Left hindlimb (tissue), 1 donor: ENCODE measurements around the gene TEAD1.

Source experiments
- DNase-seq: peaks from one replicate; pipeline ENCODE4 v3.0.0-alpha.2; 2018

The TEAD1 gene

GRCh38 chr11:12845163-12845562 is 170.9 kb downstream of the TEAD1 start:
- DNase-seq, result no peak

DNA sequence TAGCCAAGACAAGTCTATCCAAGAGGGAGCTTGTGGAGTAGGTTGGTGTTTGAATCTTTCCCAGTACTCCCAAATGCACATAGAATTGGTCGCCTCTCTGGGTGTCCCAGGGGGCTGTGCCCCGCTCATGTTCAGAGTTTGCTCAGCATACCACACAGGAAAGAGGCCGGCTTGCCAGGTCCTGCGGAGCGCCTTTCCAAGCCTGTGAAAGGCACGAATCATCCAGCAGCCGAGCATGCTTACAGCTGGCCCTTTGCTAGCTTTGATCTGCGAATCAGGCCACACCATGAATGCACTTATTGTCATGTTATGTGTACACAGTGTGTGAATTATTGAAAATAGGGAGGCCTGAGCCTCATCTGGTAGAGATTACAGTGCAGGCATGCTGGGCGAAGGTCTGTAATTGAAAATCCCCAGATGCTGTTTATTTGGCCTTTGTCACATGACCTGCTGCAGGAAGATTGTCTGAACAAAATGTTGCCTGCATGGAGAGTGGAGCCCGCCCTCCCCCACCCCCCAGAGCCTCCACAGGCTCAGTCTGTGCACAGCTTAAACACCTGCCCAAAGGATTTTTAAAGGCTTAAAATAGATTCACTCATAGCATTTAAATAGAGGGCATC is 171.6 kb downstream of the TEAD1 start:
- peak; percentile 53 for DNase-seq

DNA sequence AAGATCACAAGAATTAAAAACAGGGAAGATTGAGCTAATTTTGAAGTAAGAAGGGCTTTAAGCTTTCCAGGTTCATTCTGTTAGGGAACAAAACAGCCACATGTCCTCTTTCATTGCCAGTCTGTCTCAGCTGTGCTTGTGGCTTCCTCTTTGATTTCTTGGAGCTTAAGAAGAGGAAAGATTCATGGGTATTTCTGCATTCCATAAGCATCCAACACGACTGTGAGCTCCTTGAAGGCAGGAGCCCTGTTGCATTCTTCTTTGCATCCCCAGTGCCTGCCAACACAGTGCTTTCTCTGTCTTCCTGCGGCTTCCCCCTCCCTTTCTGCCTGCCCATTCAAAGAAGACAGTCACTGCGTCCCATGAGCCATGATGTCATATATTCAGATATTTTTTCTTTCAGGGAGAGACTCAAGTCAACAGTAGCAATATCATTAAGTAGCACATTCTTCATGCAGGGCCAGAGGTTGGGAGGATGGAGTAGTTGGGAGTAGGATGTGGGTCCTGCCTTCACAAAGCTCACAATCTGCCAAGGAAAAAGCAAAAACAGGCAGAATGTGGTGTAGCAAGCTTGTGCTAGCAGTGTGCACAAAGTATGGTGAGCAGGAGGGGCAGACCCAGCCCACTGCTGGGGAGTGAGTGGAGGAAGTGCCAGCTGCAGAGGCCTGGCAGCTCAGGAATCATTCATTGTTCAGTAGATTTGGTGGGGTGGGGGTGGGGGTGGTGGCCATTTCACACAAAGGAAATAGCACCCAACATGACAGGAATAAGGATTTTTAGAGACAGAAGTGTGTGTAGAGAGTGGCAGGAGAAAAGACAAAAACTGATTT is 172.8 kb downstream of the TEAD1 start:
- no peak for DNase-seq

GRCh38 chr11:12848413-12848812 is 174.2 kb downstream of the TEAD1 start:
- no peak for DNase-seq

- DNase-seq, result no peak
Measured at GRCh38 chr11:12853325-12853651, 179.1 kb downstream of the TEAD1 start.

GRCh38 chr11:12853652-12854296 is 179.6 kb downstream of the TEAD1 start:
- no peak for DNase-seq

- no peak for DNase-seq
Measured at GRCh38 chr11:12854297-12854661, 180.1 kb downstream of the TEAD1 start.

- no peak for DNase-seq
Measured at GRCh38 chr11:12854829-12855228, 180.6 kb downstream of the TEAD1 start.

- DNase-seq, result no peak
Measured at GRCh38 chr11:12856338-12856737, 182.1 kb downstream of the TEAD1 start.

DNA sequence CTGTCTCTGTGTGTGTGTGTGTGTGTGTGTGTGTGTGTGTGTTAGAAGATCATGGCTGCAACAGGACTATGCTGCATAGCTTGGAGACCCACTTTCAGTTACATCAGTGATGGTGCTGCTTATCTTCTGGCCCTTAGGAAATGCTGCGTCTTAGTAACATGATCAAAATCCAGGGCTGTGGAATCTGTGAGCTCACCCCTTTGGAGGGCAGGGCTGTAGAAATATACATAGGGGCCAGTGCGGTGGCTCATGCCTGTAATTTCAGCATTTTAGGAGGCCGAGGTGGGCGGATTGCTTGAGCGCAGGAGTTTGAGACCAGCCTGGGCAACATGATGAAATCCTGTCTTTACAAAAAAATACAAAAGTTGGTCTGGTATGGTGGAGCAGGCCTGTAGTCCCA is 183.4 kb downstream of the TEAD1 start:
- no peak for DNase-seq

GRCh38 chr11:12859872-12860657 is 185.8 kb downstream of the TEAD1 start:
- DNase-seq, result no peak

- DNase-seq, result no peak
Measured at GRCh38 chr11:12860827-12861226, 186.6 kb downstream of the TEAD1 start.

- peak; percentile 63 for DNase-seq
Measured at GRCh38 chr11:12862696-12863469, 188.7 kb downstream of the TEAD1 start.

- DNase-seq, result no peak
Measured at GRCh38 chr11:12863605-12864121, 189.4 kb downstream of the TEAD1 start.

GRCh38 chr11:12864316-12865156 is 190.3 kb downstream of the TEAD1 start:
- DNase-seq, result peak; percentile 63

GRCh38 chr11:12865863-12866595 is 191.8 kb downstream of the TEAD1 start:
- DNase-seq, result no peak

GRCh38 chr11:12867531-12867930 is 193.3 kb downstream of the TEAD1 start:
- DNase-seq, result no peak

DNA sequence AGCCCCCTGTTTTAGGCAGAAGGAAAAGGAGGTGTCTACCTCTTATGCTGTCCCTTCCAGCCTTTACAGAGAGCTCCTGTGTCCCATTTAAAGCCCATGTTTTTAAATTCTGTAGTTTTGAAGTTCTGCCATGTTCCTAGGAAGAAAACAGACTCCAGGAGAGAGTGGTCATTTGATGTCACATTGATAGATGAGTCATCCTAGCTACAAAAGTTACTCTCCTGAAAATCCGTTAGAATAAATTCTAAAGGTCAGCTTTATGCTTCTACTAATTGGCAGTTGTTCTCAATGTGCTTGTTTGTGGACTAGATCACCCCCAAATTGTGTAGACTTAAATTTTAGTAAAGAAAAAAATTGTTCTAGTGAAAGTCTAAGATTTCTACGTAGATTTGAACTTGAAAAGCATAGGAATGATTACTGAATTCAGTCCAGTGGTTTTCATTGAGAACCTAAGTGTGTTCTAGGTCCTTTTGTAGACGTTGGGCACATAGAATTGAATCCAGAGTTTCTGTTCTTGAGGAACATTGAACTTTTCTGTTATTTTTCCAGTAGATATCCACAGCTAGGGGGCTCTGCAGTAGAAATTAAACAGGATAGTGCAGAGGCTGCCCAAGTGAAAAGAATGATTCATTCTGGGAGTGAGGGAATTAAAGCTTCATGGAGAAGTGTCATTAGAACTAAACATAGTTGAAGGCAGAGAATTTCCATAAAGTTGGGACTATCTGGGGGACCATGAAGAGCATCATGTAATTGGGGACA is 194.3 kb downstream of the TEAD1 start:
- no peak for DNase-seq

GRCh38 chr11:12871241-12871640 is 197.0 kb downstream of the TEAD1 start:
- no peak for DNase-seq

DNA sequence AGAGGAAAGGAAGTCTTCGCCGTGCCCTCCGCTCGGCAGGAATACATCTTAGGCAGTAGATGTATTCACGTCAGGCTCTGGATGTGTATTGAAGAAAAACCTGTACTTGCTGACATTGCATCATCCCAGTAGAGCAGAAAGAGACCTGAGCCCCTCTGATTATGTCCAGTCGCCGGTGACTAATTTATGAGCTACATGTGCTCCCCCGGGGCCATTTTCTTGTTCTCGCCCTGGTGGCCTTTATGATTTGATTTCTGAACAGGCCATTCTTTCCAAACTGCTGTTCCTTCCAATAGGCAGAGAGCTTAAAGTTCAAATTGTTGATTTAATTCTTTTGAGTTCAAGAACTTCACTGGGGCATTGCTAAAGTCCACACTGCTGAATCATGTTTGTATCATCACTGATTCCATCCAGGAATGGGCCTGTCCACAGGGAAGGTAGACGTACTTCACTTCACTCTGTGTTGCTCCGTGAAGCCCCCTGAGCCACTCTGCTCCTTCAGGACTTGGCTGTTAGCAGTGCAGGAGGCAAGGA is 197.6 kb downstream of the TEAD1 start:
- DNase-seq, result no peak
